GM18505 (cell line): Measurements from ENCODE around the gene CXCR4.
"Not testable (repeated sequence)": the region's sequence is repeated elsewhere in the genome, so short reads cannot be mapped to it uniquely, and the experiment has no call there.

Source experiments
- ATAC-seq: cut with Tn5 transposase; IDR thresholded peaks from one replicate; pipeline ENCODE4 v1.9.1; 2021; ENCODE audit not compliant: unreplicated experiment
- POLR2A ChIP-seq: IDR thresholded peaks from 4 replicates; pipeline ENCODE4 v1.6.1; 2011; ENCODE audit warnings: borderline replicate concordance; ENCODE audit not compliant: insufficient read depth, insufficient read length; ENCODE audit errors: extremely low read depth

The CXCR4 gene

GRCh38 chr2:136085453-136086209 is 32.3 kb downstream of the CXCR4 start:
- no peak for ATAC-seq
- TF ChIP-seq POLR2A = no peak

GRCh38 chr2:136081582-136082210 is 36.3 kb downstream of the CXCR4 start:
- ATAC-seq = no peak
- TF ChIP-seq POLR2A = no peak

GRCh38 chr2:136080114-136080513 is 37.8 kb downstream of the CXCR4 start:
- no peak for TF ChIP-seq POLR2A
- ATAC-seq = no peak

GRCh38 chr2:136077107-136077506 is 40.8 kb downstream of the CXCR4 start:
- no peak for ATAC-seq
- no peak for TF ChIP-seq POLR2A

- no peak for TF ChIP-seq POLR2A
- ATAC-seq = no peak
Measured at GRCh38 chr2:136075476-136075875, 42.5 kb downstream of the CXCR4 start.

GRCh38 chr2:136072621-136073020 is 45.3 kb downstream of the CXCR4 start:
- TF ChIP-seq POLR2A = no peak
- no peak for ATAC-seq

GRCh38 chr2:136071887-136072286 is 46.1 kb downstream of the CXCR4 start:
- not testable (repeated sequence) for ATAC-seq

- TF ChIP-seq POLR2A = no peak
- no peak for ATAC-seq
Measured at GRCh38 chr2:136070913-136071312, 47.0 kb downstream of the CXCR4 start.

GRCh38 chr2:136069773-136070172 is 48.2 kb downstream of the CXCR4 start:
- ATAC-seq = no peak
- no peak for TF ChIP-seq POLR2A

- no peak for TF ChIP-seq POLR2A
- ATAC-seq = no peak
Measured at GRCh38 chr2:136068581-136069227, 49.2 kb downstream of the CXCR4 start.

GRCh38 chr2:136067897-136068580 is 49.9 kb downstream of the CXCR4 start:
- no peak for TF ChIP-seq POLR2A
- ATAC-seq = no peak

GRCh38 chr2:136067459-136067858 is 50.5 kb downstream of the CXCR4 start:
- TF ChIP-seq POLR2A = no peak
- ATAC-seq = no peak

GRCh38 chr2:136065907-136066306 is 52.0 kb downstream of the CXCR4 start:
- no peak for ATAC-seq
- no peak for TF ChIP-seq POLR2A
